Right ventricle myocardium superior (tissue), 1 donor: ENCODE data around the gene CDC42EP1. TPM values are rescaled to one million over a fixed set of nuclear protein-coding genes. Genes with fewer than 3 reads are reported as not detected.
"Not testable (repeated sequence)": the region's sequence is repeated elsewhere in the genome, so short reads cannot be mapped to it uniquely, and the experiment has no call there.

Source experiments
- ATAC-seq: fragments of 200-7000 bp; cut with Tn5 transposase; one replicate; pipeline ENCODE4 v1.9.1; 2020; ENCODE audit warnings: mild to moderate bottlenecking; ENCODE audit not compliant: poor library complexity
- DNase-seq: peaks from one replicate; pipeline ENCODE4 v3.0.0-alpha.2; 2020
- intact Hi-C: fragments of 100-400 bp; cut with DNase I; formaldehyde crosslinking; loops from one replicate; pipeline ENCODE4 v1.11.2; 2022
- total RNA-seq: library from RNA; stranded (reverse); fragmentation: NEBNext Ultra II Directional; extraction: Animal tissue kit (Norgen Biotek cat#: 25700); gene quantifications from one replicate; pipeline ENCODE4 v1.2.1, GENCODE V29; 2021
- donor health status: DM: no; HTN: yes; CAD: no; lungs with severe emphysema.

CDC42EP1 gene
- total RNA-seq, 1 donor from 2014 or later, result 15.4 TPM

DNA sequence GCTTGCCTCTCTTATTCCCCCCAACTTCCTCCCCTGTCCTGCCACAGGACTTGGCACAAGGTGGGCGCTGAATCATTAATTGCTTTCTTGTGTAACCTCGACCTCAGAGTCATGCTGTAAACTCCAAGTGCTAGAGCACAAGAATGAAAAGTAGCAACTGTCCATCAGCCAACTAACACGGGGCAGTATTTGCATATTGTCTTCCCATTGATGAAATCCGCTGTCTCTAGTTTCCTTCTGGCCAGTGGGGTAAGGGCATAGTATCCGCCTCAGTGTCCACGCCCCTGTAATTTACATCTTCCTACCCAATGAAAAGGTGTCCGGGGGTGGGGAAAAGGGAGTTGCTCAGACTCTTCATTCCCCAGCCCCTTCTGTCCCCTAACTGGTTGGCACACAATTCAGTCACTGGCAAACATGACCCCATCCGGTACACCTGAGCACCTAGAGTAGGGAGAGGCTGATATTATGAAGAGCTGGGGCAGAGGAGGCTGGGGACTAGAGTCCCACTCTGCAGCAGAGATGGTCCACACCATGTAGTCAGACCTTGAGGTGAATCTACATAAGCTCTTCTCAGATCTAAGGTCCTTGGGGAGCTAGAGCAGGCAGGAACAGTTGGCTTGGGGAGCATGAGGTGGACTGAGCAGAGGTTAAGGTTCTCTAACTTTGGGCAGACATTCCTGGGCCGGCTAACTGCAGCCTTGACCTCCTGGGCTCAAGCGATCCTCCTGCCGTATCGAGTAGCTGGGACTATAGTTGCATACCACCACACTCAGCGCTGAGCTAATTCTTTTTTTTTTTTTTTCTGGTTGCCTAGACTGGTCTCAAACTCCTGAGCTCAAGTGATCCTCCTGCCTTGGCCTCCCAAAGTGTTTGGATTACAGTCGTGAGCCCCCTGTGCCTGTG is 41.5 kb downstream of the CDC42EP1 start:
- DNase-seq, result no peak
- intact Hi-C loops, result no loop called here
- peak; percentile 44 for ATAC-seq

- DNase-seq, intact Hi-C loops, ATAC-seq: not testable (repeated sequence)
Measured at GRCh38 chr22:37602546-37603277, 42.4 kb downstream of the CDC42EP1 start.

GRCh38 chr22:37604074-37604473 is 43.8 kb downstream of the CDC42EP1 start:
- ATAC-seq (no peak), DNase-seq (no peak)
- intact Hi-C loops, result no loop called here

- no peak for ATAC-seq
- no peak for DNase-seq
- intact Hi-C loops, result no loop called here
Measured at GRCh38 chr22:37604875-37605274, 44.6 kb downstream of the CDC42EP1 start.

DNA sequence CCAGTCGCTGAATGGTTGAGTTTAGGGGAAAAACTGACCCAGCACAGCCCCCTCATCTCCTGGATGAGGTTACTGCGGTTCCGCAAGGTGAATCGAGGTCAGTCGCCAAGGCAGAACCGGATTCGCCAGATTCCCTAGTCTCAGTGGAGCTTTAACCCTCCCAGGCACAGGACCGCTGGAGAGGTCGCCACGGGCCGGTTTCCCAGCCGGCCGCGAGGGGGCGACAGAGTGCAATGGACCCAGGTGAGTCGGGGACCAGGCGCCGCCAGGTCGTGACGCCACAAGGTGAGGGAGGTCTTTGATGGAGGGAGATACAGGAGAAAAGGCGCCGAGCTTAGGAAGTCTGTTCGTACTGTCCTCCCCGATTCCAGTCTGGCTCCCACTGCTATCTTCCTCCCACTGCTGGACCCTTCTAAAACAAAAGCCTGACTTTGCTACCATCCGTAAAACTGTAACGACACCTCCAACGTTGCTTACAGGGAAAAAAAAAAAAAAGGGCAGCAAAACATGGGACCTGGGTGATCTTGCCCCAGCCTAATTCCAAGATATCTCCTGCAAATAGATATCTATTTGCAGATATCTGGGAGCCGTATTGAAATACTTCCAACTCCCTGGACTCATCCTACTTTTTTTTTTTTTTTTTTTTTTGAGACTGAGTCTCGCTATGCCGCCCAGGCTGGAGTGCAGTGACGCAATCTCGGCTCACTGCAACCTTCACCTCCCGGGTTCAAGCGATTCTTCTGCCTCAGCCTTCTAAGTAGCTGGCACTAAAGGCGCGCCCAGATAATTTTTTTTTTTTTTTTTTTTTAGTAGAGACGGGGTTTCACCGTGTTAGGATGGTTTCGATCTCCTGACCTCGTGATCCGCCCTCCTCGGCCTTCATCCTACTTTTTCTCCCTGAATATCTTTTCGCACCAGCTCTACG is 47.0 kb downstream of the CDC42EP1 start:
- DNase-seq, result peak; percentile 87
- intact Hi-C loops, result no loop called here
- peak; percentile 32 for ATAC-seq

DNA sequence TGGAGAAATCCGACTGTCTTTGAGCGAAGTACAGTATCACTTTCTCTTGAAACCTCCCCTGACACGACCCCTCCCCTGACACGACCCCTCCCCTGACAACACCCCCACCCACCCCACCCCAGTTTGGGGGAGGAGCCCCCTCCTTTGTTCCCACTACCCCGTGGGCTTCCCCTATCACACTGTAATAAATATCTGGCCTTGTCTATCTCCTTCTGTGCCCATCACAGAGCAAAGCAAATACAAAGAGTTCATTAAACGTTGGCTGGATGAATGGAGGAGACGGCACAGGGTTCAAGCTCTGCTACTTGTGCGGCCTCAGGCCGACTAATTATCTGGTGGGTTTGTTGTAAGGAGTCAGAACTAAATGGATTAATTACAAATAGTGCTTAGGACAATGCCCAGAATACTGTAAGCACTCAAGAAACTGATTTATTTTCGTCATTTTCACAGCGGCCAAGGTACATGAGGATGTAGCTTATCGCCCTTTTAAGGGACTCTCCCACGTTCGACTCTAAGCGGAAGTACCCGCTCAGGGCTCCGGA is 47.7 kb downstream of the CDC42EP1 start:
- DNase-seq (no peak), ATAC-seq (no peak)
- intact Hi-C loops, result no loop called here

DNA sequence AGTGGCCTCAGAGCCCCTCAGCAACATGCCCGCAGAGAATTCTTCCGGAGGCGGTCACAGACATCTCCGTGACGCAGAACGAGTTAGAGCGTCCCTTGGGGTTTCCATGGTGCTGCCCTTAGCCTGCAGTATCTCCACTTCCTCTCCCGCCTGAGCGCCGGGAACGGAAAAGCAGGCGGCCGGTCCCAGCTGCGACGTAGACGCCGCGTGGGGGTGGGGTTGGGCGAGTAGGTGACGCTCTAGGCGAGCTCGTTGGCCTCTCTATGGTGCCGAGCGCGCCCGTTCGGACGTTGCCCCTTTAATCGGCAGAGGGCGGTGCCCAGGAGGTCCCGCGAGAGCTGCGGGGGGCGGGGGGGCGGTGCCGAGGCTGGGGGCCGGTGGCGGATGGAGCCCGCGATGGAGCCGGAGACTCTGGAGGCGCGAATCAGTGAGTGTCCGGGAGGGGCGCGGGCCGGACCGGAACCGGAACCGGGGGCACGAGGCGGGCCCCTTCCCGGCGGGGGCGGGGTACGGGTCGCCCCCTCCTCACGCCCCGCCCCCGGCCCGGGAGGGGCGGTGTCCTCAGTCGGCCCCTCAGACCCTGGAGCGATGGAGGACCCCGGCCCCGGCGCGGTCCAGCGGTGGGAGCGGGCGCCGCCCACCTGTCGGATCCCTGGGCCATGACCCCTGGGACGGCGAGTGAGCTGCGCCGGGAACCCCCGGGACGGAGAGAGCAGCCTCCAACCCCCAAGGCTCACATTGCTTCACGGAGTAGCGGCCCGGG is 48.4 kb downstream of the CDC42EP1 start, which contains the start of gene GGA1:
Gene GGA1 (plus strand): TSS at position 358 of the 763 bp plus-strand sequence. CDS start 27 bp downstream, at position 385.
- intact Hi-C loops, result no loop called here
- DNase-seq (peak; percentile 97), ATAC-seq (peak; percentile 93)

- intact Hi-C loops, result loop anchor here (5.0 kb wide), 1 partner anchor 78 kb away; the partner anchor contains the start of gene NOL12
- no peak for DNase-seq
- no peak for ATAC-seq
Measured at GRCh38 chr22:37609240-37610152, 49.2 kb downstream of the CDC42EP1 start.

DNA sequence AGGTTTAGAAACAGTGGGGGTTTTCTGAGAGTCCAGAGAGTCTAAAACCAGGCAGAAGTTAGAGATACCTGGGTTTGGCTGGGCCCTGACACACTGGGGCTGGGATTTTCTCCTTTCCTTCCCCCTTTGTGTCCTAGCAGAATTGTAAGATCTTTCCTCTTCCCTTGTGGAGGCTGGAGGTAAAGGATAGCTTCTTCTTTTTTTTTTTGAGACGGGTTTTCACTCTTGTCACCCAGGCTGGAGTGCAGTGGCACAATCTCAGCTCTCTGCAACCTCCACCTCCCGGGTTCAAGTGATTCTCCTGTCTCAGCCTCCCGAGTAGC is 49.8 kb downstream of the CDC42EP1 start:
- intact Hi-C loops, result loop anchor here (5.0 kb wide), 1 partner anchor 77 kb away; the partner anchor contains the start of gene NOL12
- DNase-seq, ATAC-seq: not testable (repeated sequence)

DNA sequence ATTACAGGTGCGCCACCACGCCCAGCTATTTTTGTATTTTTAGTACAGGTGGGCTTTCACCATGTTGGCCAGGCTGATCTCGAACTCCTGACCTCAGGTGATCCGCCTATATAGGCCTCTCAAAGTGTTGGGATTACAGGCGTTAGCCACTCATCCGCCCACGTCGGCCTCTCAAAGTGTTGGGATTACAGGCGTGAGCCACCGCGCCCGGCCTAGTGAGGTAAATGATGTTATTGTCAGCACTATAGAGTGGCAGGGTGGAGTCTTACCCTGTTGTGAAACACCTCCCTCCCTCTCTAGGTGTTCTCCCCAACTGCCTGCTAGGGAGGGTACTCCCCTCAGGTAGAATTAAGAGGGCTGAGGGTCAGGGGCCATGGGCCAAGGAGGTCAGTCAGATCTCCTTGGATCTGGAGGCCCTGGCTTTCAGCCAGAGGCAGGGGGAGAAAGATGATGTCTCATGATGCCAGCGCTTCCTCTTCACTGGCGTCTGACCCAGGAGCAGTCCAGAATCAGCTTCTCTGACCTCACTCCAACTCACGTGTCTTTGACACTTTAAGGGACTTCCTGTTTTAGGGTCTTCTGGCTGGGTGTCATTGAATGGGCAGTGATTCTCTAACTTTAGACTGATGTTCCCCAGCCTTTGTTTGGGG is 50.3 kb downstream of the CDC42EP1 start:
- ATAC-seq (no peak), DNase-seq (no peak)
- intact Hi-C loops, result loop anchor here (5.0 kb wide), 1 partner anchor 77 kb away; the partner anchor contains the start of gene NOL12

DNA sequence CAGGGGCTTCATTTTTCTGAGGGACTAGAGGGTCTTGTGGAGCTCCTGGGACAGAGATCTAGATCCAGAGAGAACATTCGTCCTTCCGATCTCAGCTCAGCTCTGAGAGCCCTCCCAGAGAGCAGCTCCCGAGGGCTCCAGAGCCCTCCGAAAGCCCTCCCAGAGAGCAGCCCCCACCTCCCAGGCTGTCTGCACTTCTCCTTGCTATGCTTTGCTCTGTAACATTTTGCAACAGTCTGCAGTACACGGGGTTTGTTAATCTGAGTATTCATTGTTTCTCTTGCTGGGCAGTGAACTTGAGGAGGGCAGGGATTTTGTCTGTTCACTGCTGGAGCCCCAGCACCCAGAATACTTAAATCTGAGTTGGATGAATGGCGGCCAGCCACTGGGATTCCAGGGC is 50.9 kb downstream of the CDC42EP1 start:
- intact Hi-C loops, result loop anchor here (5.0 kb wide), 1 partner anchor 76 kb away; the partner anchor contains the start of gene NOL12
- no peak for ATAC-seq
- no peak for DNase-seq

DNA sequence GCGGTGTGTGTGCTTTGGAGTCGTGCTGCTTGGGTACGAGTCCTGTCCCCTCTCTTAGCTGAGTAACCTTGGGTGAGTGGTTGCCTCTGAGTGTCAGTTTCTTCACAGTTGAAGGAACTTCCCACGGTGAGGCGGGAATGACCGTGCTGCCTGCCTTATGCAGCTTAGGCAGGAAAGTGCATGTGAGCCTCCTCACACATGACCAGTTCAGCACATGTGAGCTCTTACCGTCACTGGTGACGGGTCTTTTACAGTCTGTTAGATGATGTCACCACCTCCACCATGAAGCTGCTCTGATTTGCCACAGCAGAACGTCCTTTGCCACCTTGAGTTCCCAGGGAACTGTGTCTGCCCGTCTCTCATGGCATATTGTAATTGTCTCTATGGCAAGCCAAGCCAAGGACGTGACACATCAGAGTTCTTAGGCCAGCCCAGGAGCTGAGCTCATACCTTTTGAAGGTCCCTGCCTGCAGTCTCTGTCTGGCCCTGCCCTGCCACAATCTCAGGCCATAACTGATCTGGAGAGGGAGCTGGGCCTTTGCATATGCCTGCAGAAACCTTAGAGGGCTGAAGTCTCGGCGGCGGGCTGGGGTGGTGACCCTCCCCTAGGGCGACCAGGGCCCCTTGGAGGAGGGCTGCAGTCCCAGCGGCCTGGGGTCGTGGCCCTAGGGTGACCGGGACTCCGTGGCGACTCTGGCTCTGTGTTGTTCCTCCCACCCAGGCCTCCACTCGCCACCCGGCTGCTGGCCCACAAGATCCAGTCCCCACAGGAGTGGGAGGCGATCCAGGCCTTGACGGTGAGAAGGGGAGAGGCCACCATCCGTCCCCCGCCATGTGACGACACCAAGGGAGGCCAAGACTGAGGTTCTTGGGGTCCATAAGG is 56.2 kb downstream of the CDC42EP1 start:
- no peak for ATAC-seq
- DNase-seq, result no peak
- intact Hi-C loops, result no loop called here

DNA sequence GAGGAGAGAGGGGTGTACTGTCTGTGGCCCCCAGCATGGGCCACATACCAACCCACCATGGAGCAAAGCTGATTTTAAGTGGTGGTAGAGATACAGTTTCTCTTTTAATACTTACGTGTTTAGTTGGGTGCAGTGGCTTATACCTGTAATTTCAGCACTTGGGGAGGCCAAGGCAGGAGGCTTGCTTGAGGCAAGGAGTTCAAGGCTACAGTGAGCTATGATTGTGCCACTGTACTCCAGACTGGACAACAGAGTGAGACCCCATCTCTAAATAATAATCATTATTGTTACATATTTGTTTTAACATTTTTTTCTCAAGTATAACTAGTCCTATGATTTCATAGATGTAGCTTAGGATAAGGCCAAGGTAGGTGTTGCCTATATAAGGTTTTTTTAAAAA is 57.2 kb downstream of the CDC42EP1 start:
- intact Hi-C loops, result no loop called here
- no peak for ATAC-seq
- no peak for DNase-seq

GRCh38 chr22:37618072-37618656 is 57.9 kb downstream of the CDC42EP1 start:
- DNase-seq (no peak), ATAC-seq (no peak)
- intact Hi-C loops, result no loop called here

DNA sequence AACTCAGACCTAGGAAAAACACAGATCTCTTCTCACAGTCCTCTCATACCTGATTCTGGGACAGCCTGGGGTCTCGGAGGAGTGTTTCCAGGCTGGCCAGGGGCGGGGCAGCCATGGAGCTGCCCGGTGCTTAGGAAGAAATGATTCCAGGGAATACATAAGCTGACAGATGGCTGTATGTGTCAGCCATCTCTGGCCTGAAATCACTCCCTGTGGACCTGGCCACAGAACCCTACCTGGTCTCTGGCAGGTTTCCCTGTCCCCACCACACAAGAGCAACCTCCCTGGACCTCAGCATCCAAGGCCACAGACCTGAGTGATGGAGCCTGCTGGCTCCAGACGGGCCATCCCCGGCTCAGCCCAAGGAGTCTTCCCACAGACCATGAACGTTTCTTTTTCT is 58.4 kb downstream of the CDC42EP1 start:
- intact Hi-C loops, result no loop called here
- ATAC-seq (no peak), DNase-seq (no peak)
